GM23338 (cell line): ENCODE data around the gene GRM5. TPM values are rescaled to one million over a fixed set of nuclear protein-coding genes. Genes with fewer than 3 reads are reported as not detected.
"Not testable (repeated sequence)": the region's sequence is repeated elsewhere in the genome, so short reads cannot be mapped to it uniquely, and the experiment has no call there.

ENCODE experiments used
- ATAC-seq: fragments of 200-7000 bp; cut with Tn5 transposase; 3 replicates; pipeline ENCODE4 v1.9.1; 2020
- DNase-seq: peaks from one replicate; pipeline ENCODE4 v3.0.0-alpha.2; 2015; ENCODE audit warnings: low spot score
- H2AFZ ChIP-seq: fragments of 200-600 bp; sonication (generic); 2 replicates; pipeline ENCODE4 v1.8.0; 2016; ENCODE audit warnings: antibody characterized with exemption, mild to moderate bottlenecking, moderate library complexity
- H3F3A ChIP-seq: fragments of 200-600 bp; sonication (generic); replicated peaks from 2 replicates; pipeline ENCODE4 v1.8.0; 2017; ENCODE audit warnings: antibody characterized with exemption, mixed run types, low read depth
- H3K27ac ChIP-seq: fragments of 200-600 bp; sonication (generic); 2 replicates; pipeline ENCODE4 v1.6.1; 2016; ENCODE audit warnings: low read depth
- H3K27me3 ChIP-seq: fragments of 200-600 bp; sonication (generic); 2 replicates; pipeline ENCODE4 v1.8.0; 2016; ENCODE audit warnings: mild to moderate bottlenecking, mixed run types, moderate library complexity; ENCODE audit not compliant: insufficient read depth
- H3K36me3 ChIP-seq: fragments of 200-600 bp; sonication (generic); 2 replicates; pipeline ENCODE4 v1.8.0; 2016; ENCODE audit warnings: mild to moderate bottlenecking; ENCODE audit not compliant: insufficient read depth
- H3K4me1 ChIP-seq: fragments of 200-600 bp; sonication (generic); 2 replicates; pipeline ENCODE4 v1.8.0; 2016; ENCODE audit warnings: mild to moderate bottlenecking, moderate library complexity; ENCODE audit not compliant: insufficient read depth
- H3K4me2 ChIP-seq: fragments of 200-600 bp; sonication (generic); 2 replicates; pipeline ENCODE4 v1.7.1; 2017; ENCODE audit warnings: mixed run types
- H3K4me3 ChIP-seq: fragments of 200-600 bp; sonication (generic); 2 replicates; pipeline ENCODE4 v1.6.1; 2016; ENCODE audit warnings: mixed run types
- H3K79me2 ChIP-seq: fragments of 200-600 bp; sonication (generic); replicated peaks from 2 replicates; pipeline ENCODE4 v1.8.0; 2017; ENCODE audit warnings: mild to moderate bottlenecking; ENCODE audit not compliant: insufficient read depth
- H3K9me2 ChIP-seq: fragments of 200-600 bp; sonication (generic); 2 replicates; pipeline ENCODE4 v1.8.0; 2017; ENCODE audit not compliant: insufficient read depth
- H4K20me1 ChIP-seq: fragments of 200-600 bp; sonication (generic); replicated peaks from 2 replicates; pipeline ENCODE4 v1.8.0; 2017; ENCODE audit warnings: mild to moderate bottlenecking; ENCODE audit not compliant: insufficient read depth
- H3K27ac Mint-ChIP-seq: 2 replicates; pipeline ENCODE4 v1.8.0; 2020; ENCODE audit warnings: inconsistent platforms, mild to moderate bottlenecking, moderate library complexity, mixed read lengths
- H3K27me3 Mint-ChIP-seq: 3 replicates; pipeline ENCODE4 v1.8.0; 2022; ENCODE audit warnings: low read depth, mild to moderate bottlenecking, moderate library complexity, mixed read lengths, inconsistent platforms; ENCODE audit not compliant: insufficient read depth, poor library complexity
- H3K36me3 Mint-ChIP-seq: 3 replicates; pipeline ENCODE4 v1.8.0; 2021; ENCODE audit warnings: low read depth, mild to moderate bottlenecking, inconsistent platforms, moderate library complexity, mixed read lengths
- H3K4me1 Mint-ChIP-seq: 3 replicates; pipeline ENCODE4 v1.8.0; 2020; ENCODE audit warnings: mild to moderate bottlenecking, inconsistent platforms, mixed read lengths
- H3K4me3 Mint-ChIP-seq: 3 replicates; pipeline ENCODE4 v1.8.0; 2021; ENCODE audit warnings: moderate library complexity, mild to moderate bottlenecking, inconsistent platforms, mixed read lengths
- H3K9me3 Mint-ChIP-seq: 3 replicates; pipeline ENCODE4 v1.8.0; 2020; ENCODE audit warnings: moderate library complexity, mild to moderate bottlenecking, inconsistent platforms, mixed read lengths
- CREB1 ChIP-seq: fragments of 250-450 bp; sonication (Bioruptor Pico); IDR thresholded peaks from 2 replicates; pipeline ENCODE4 v1.5.0; 2020; ENCODE audit warnings: low read depth, mild to moderate bottlenecking, moderate library complexity
- ZNF331 ChIP-seq: fragments of 250-450 bp; sonication (Bioruptor Pico); IDR thresholded peaks from 2 replicates; pipeline ENCODE4 v1.5.0; 2020; ENCODE audit warnings: low read depth, mild to moderate bottlenecking, moderate library complexity
- ZNF462 ChIP-seq: fragments of 250-450 bp; sonication (Bioruptor Pico); IDR thresholded peaks from 2 replicates; pipeline ENCODE4 v1.5.0; 2020; ENCODE audit warnings: mild to moderate bottlenecking, moderate library complexity
- polyA plus RNA-seq: library from polyadenylated mRNA; unstranded; fragments of >200 nt; fragmentation: Nextera tagmentation; extraction: Ambion mirVana; gene quantifications from 2 replicates; pipeline ENCODE4 v1.2.1, GENCODE V29; 2016
- total RNA-seq: library from RNA; depleted of rRNA; stranded (reverse); fragments of >200 nt; shearing (Covaris generic); gene quantifications from 2 replicates; pipeline ENCODE4 v1.2.3, GENCODE V29; 2014

Gene GRM5
- total and polyA plus RNA-seq, 2 experiments from 2014 or later: 0.23 to 0.45 TPM

- DNase-seq, H3K4me3 Mint-ChIP-seq, H3F3A ChIP-seq, H3K27me3 ChIP-seq, H3K36me3 ChIP-seq, ATAC-seq, H2AFZ ChIP-seq, H3K4me1 ChIP-seq, H3K36me3 Mint-ChIP-seq, H3K27ac ChIP-seq, H3K4me3 ChIP-seq, H3K4me1 Mint-ChIP-seq, H3K4me2 ChIP-seq, H3K9me2 ChIP-seq, H3K79me2 ChIP-seq, H3K9me3 Mint-ChIP-seq, H3K27me3 Mint-ChIP-seq, H3K27ac Mint-ChIP-seq, H4K20me1 ChIP-seq: not testable (repeated sequence)
These were observed 18.6 kb downstream of the GRM5 start for GRCh38 chr11:89047159-89047558.

GRCh38 chr11:89043861-89044588 lies 21.8 kb downstream of the GRM5 start:
- not testable (repeated sequence) for ATAC-seq, H3K36me3 Mint-ChIP-seq, H3K4me1 Mint-ChIP-seq, H3F3A ChIP-seq, H3K4me1 ChIP-seq, H3K27me3 ChIP-seq, H3K4me3 Mint-ChIP-seq, H2AFZ ChIP-seq, H3K9me2 ChIP-seq, H4K20me1 ChIP-seq, H3K27ac ChIP-seq, H3K9me3 Mint-ChIP-seq, DNase-seq, H3K36me3 ChIP-seq, H3K27ac Mint-ChIP-seq, H3K4me3 ChIP-seq, H3K79me2 ChIP-seq, H3K27me3 Mint-ChIP-seq, H3K4me2 ChIP-seq

GRCh38 chr11:89029671-89030070 lies 36.1 kb downstream of the GRM5 start:
- not testable (repeated sequence) for H3K27me3 ChIP-seq, H3K27ac ChIP-seq, H3K4me1 Mint-ChIP-seq, H3F3A ChIP-seq, H3K36me3 Mint-ChIP-seq, H3K4me2 ChIP-seq, H3K4me1 ChIP-seq, H3K9me3 Mint-ChIP-seq, H3K36me3 ChIP-seq, H4K20me1 ChIP-seq, DNase-seq, H3K27ac Mint-ChIP-seq, H3K4me3 ChIP-seq, H3K4me3 Mint-ChIP-seq, ATAC-seq, H2AFZ ChIP-seq, H3K9me2 ChIP-seq, H3K79me2 ChIP-seq, H3K27me3 Mint-ChIP-seq

- Histone ChIP-seq H3K9me2 (no peaks in the 10 kb centered on the region), H3K36me3 (no peaks in the 10 kb centered on the region), H4K20me1 (no peaks in the 10 kb centered on the region), H3K4me3 (no peak overlapping the region), H3K27ac (no peak overlapping the region), H3K4me2 (no peak overlapping the region), H3K27me3 (no peaks in the 10 kb centered on the region), H2AFZ (no peak overlapping the region), H3F3A (no peaks in the 10 kb centered on the region), H3K4me1 (no peaks in the 10 kb centered on the region), H3K79me2 (no peaks in the 10 kb centered on the region)
- no peaks in the 10 kb centered on the region for H3K36me3 Mint-ChIP-seq
- no peaks in the 10 kb centered on the region for H3K9me3 Mint-ChIP-seq
- H3K4me1 Mint-ChIP-seq: no peaks in the 10 kb centered on the region
- ATAC-seq (no peak), DNase-seq (no peak)
- no peaks in the 10 kb centered on the region for H3K27me3 Mint-ChIP-seq
- H3K4me3 Mint-ChIP-seq: no peak overlapping the region
- no peak overlapping the region for H3K27ac Mint-ChIP-seq
- no peak for TF ChIP-seq CREB1 (CRISPR knock-in tag)
- TF ChIP-seq ZNF331 (CRISPR knock-in tag): no peak
- TF ChIP-seq ZNF462: no peak
These were observed 44.4 kb downstream of the GRM5 start for GRCh38 chr11:89021339-89021738.
